Measurements from ENCODE around the gene NLRP5.
"Not testable (repeated sequence)": the region's sequence is repeated elsewhere in the genome, so short reads cannot be mapped to it uniquely, and the experiment has no call there.

Gene NLRP5

GRCh38 chr19:56079609-56080008 lies 93.0 kb downstream of the NLRP5 start:
- no peak for DNase-seq

GRCh38 chr19:56080669-56081401 lies 94.3 kb downstream of the NLRP5 start:
- peak; percentile 79 for DNase-seq

GRCh38 chr19:56083668-56084067 lies 97.1 kb downstream of the NLRP5 start:
- no peak for DNase-seq

- no peak for DNase-seq
Observed at GRCh38 chr19:56084835-56085536, 98.4 kb downstream of the NLRP5 start.

- DNase-seq = no peak
Observed at GRCh38 chr19:56085571-56086275, 99.1 kb downstream of the NLRP5 start.

GRCh38 chr19:56086671-56087430 lies 100.3 kb downstream of the NLRP5 start:
- DNase-seq = no peak

GRCh38 chr19:56087647-56088496 lies 101.3 kb downstream of the NLRP5 start:
- DNase-seq = no peak

GRCh38 chr19:56088497-56089215 lies 102.1 kb downstream of the NLRP5 start:
- no peak for DNase-seq

GRCh38 chr19:56089344-56089743 lies 102.8 kb downstream of the NLRP5 start:
- no peak for DNase-seq

- no peak for DNase-seq
Observed at GRCh38 chr19:56091066-56091490, 104.5 kb downstream of the NLRP5 start.

GRCh38 chr19:56091751-56092546 lies 105.4 kb downstream of the NLRP5 start:
- DNase-seq = no peak

- DNase-seq = no peak
Observed at GRCh38 chr19:56092685-56093631, 106.4 kb downstream of the NLRP5 start.

GRCh38 chr19:56094449-56094848 lies 107.9 kb downstream of the NLRP5 start:
- DNase-seq = no peak

GRCh38 chr19:56096665-56097064 lies 110.1 kb downstream of the NLRP5 start:
- DNase-seq = no peak

GRCh38 chr19:56097306-56097705 lies 110.7 kb downstream of the NLRP5 start:
- DNase-seq = no peak

- DNase-seq = no peak
Observed at GRCh38 chr19:56097776-56098175, 111.2 kb downstream of the NLRP5 start.

- DNase-seq = not testable (repeated sequence)
Observed at GRCh38 chr19:56098237-56098636, 111.7 kb downstream of the NLRP5 start.

- DNase-seq = no peak
Observed at GRCh38 chr19:56098731-56099568, 112.4 kb downstream of the NLRP5 start.

Measured in OCI-M1 (cell line).